NOMO-1 treated with dmso at 0.1 percent for 144 hours (cell line): ENCODE measurements around the gene ENSA.
"Not testable (repeated sequence)": the region's sequence is repeated elsewhere in the genome, so short reads cannot be mapped to it uniquely, and the experiment has no call there.

Experiments
- DNase-seq: peaks from one replicate; lab custom pipeline; 2025; ENCODE audit not compliant: unreplicated experiment; lab: John Stamatoyannopoulos, UW

Gene ENSA

DNA sequence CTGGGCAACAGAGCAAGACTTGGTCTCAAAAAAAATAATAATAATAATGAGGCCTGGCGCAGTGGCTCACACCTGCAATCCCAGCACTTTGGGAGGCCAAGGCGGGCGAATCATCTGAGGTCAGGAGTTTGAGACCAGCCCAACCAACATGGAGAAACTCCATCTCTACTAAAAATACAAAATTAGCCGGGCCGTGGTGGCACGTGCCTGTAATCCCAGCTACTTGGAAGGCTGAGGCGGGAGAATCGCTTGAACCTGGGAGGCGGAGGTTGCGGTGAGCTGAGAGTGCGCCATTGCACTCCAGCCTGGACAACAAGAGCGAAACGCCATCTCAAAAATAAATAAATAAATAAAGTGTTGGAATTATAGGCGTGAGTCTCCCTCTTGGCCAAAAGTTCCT, 47.5 kb downstream of the ENSA start:
- DNase-seq, result not testable (repeated sequence)

DNA sequence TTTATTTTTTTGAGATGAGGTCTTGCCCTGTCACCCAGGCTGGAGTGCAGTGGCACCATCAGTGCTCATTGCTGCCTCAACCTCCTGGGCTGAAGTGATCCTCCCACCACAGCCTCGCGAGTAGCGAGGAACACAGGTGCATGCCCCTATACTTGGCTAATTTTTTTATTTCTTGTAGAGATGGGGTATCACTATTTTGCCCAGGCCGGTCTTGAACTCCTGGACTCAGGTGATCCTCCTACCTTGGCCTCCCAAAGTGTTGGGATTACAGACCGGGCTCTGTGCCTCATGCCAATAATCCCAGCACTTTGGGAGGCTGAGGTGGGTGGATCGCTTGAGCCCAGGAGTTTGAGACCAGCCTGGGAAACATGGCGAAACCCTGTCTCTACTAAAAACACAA, 48.0 kb downstream of the ENSA start:
- DNase-seq, result not testable (repeated sequence)

DNA sequence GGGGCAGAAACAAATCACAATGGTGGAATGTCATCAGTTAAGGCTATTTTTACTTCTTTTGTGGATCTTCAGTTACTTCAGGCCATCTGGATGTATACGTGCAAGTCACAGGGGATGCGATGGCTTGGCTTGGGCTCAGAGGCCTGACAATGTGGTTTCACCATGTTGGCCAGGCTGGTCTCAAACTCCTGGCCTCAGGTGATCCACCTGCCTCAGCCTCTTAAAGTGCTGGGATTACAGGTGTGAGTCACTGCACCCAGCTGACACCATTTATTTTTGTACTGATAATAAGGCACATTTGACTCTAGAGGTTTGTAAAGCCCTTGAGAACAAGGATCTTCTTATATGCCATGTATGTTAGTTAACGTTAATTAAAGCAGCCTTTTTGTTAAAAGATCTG, 48.4 kb downstream of the ENSA start:
- DNase-seq, result not testable (repeated sequence)

DNA sequence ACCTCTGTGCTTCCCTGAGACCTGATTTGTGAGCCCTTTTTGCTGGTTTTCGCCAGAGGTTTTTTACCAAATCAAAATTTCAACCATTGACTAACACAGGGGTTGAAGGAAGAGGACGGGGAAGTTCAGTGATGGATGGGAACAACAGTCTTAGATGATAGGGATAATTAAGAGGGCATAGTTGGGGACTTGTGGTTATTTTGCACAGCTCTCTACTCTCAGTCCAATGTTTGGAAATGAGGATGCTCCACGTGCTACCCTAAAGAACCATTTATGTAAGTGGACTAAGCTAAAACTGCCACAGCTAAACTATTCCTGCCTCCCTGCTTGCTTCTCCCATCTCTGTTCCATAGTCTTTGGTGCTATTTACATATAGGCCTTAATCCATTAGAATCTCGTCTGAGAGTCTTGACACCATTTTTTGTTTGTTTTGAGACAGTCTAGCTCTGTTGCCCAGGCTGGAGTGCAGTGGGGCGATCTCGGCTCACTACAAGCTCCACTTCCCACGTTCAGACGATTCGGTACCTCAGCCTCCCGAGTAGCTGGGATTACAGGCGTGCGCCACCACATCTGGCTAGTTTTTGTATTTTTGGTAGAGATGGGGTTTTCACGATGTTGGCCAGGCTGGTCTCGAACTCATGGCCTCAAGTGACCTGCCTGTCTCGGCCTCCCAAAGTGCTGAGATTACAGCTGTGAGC, 49.3 kb downstream of the ENSA start:
- no peak for DNase-seq

DNA sequence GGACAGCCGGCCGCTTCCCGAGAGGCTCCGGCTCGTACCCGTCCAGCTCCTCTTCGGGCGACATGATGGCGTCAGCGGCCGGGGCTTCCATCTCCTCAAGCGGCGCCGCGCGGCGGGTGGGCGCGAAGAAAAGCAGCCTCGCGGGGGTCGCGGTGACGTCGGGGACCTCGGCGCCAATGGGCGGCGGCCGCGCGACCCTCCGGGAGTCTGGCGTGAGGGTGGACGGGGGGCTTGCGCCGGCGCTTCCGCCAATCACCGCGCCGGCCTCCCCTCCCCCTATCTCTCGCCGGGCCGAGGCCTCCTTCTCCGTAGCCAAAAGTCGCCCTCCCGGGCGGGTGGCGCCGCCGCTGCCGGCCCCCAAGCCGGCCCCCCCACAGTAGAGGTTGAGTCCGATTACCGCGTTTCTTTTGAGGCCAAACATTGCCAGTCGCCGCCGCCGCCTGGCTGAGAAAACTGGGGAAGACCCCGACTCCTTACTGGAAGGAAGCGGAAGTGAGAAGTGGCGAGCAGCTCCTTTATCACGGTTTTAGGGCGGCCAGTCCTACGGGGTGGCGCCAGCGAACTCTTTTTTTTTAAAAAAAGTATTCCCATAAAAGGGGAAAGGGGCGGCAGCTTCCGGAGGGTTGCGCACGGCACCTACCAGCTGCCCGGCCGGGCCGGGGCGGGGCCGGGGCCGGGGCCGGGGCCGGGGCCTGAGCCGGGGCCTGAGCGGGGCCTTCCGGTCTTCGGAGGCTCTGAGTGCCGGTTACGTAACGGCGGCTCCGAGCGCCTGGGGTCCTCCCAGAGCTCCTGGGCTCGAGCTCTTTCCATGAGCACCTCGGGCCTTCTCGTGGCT, 50.1 kb downstream of the ENSA start, which contains the start of gene MCL1:
TSS of gene MCL1 (minus strand) at position 501 of the 835 bp plus-strand sequence. CDS start at position 421, 80 bp downstream.
- peak; percentile 92 for DNase-seq

DNA sequence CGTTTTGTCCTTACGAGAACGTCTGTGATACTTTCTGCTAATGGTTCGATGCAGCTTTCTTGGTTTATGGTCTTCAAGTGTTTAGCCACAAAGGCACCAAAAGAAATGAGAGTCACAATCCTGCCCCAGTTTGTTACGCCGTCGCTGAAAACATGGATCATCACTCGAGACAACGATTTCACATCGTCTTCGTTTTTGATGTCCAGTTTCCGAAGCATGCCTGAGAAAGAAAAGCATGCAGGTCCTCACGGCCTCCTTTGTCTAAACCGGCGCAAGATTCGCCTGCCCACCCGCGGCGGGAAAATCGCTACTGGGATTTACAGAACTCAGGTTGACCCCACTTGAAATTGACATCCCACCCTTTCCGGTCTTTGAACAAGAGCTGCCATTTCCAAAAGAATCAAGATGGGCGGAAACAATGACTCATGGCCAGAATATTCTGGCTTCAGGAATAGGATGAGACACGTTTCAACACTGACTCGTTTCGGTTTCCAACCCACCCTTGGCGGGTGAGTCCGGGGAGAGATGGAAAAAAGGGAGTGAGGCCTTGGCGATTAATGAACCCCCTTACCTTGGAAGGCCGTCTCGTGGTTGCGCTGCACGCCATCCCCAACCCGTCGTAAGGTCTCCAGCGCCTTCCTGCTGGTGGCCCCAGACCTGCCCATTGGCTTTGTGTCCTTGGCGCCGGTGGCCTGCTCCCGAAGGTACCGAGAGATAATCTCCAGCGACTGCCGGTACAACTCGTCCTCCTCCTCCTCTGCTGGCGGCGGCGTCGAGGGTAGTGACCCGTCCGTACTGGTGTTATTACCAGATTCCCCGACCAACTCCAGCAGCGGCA, 50.9 kb downstream of the ENSA start:
- DNase-seq, result no peak

DNA sequence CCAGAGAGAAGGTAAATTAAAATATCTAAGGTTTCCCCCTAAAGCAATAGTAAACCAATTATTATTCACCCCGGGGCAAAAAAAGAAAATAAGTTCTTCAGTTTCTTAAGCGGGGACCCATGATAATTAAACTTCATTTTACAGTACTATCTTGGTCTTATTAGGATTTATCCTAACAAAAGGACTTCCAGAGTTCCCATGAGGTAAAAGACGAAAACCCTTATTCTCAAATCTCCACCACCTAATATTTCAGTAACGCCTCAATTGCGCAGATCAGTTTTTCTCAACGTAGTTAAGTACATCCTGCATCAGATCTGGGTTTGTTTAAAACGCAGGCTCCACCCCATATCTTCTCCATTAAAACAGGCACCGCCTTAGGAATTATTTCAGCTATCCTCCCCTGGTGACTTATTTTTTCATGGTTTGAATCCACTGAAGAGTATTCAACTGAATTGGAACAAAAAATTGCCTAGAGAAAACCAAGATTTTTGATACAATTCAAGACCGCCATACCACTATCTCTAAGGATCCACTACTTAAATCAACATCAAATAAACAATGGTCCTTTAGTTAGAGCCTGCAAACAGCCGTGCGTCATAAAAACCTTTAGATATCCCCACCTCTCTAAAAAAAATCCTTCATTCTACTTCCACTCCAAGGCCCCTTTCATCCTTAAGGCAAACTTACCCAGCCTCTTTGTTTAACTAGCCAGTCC, 51.7 kb downstream of the ENSA start:
- DNase-seq, result no peak

DNA sequence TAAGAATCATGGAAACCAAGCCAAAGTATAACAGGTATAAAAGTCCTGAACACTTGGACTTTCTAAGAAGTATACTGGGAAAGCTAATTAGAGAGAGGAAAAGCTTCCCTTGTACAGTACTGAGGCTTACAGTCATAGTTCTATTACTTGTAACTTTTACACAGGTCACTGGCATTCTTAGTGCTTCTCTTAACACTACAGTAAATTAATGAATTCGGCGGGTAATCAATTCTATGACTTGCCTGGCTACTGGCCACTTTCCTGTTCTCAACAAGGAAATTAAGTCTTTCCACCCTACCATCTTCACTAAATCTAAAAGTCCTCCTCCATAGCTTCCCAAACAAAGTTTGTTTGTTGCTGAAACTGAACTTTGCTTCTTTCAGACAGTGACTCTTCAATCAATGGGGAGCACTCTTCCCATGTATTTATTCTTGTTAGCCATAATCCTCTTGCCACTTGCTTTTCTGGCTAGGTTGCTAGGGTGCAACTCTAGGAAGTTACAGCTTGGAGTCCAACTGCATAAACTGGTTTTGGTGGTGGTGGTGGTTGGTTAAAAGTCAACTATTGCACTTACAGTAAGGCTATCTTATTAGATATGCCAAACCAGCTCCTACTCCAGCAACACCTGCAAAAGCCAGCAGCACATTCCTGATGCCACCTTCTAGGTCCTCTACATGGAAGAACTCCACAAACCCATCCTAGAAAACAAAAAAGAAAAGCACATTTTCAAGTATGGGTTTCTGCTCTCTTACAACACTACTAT, 52.4 kb downstream of the ENSA start:
- DNase-seq, result no peak

DNA sequence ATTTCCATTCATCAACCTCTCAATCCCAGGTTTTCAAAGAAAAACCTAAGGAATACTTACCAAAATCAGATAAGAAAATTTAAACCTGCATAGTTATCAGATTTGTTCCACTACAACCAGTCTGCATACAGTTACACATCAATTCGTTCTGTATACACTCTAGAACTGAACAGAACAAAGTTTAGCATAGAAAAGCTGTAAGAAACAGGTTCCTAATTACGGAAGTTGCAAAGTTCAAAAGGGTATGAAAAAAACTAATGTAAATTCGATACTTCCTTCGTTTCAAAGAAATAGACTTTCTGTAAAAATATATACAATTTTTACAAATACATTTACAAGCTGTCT, 53.1 kb downstream of the ENSA start:
- no peak for DNase-seq

DNA sequence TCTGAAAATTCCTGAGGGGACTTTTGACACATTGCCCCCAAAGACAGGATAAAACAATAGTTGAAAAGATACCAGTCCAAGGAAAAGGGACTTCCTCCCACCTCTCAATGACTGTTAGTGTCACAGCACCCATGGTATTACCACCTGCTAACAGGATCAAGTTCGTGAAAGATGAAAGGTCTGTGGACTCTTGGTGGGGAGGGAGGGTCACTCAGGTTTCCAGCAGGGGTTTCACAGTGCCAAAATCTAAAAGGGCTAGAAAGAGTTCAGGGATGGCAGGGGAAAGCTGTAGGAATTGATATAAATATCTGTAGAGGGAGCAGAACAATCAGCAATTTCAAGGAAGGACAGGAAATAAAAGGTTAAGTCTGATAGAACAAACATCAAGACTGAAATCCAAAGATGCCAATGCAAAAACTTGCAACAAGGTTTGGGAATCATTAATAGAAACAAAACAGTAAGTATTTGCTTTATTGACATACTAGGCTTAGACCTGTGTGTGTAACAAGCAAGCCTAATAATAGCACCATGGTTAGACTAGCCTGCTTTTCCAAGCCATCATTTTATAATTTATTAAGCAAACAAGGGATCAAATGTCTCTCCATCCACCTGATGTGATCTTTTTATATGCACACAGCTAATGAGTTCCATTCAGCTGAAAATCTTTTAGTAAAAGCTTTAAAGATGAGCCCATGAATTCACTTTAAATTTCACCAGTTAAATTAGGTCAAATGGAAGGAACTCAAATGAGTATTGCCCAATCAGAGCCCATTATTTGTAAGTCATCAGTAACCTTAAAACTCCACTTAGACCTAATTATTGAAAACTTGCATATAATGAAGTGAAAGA, 53.7 kb downstream of the ENSA start:
- DNase-seq, result no peak

DNA sequence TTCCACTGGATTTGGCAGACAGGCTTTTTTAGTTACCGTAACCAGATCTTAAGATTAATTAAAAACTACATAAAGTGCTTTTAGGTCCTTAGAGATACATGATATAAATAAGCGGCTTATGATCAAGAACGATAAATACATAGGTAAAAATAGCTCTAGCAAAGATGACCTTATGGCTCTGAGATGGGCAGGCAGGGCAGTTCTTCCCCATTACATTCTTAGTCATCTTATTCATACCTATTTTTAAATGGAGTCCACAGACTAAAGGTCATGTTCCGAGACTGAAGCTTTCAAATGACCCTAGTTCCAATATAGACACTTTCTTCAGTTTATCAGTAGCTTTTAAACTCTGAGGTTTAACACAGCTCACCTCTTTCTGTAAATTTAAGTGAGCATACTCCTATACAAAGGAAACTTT, 54.3 kb downstream of the ENSA start:
- no peak for DNase-seq

DNA sequence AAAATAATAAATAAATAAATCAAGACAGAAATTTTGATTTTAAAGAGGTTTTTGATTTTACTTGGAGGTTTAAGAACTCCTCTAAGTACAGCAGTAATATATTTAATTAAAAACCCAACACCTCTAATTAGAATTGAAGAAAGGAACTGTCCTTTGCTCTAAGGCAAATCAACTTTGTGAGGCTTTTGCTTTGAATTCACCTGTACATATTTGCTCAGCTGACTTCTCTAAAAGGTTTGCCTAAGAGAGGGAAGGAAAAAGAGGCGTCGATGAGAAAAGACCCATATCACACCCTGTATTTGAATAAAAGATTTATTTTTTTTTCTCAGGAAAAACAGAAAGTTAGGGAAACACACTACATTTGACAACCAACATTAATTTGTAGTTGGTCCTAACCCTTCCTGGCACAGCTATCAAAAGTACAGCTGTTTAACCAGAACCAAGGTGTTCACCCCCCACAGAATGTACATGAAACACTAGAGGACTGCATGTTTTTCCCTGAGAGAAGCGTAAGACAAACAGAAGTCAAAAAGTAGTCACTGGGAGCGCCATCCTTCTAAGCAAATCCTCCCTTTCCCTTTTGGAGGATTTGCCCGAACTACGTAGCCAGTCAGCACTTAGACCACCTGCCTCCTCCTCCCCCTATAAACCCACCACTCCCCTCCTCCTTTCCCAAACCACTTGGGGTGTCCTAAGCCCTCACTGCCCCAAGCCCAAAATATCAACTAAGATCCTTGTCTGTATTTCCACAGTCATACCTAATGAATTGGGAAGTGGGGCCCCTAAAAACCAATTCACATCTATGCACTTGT, 54.9 kb downstream of the ENSA start:
- DNase-seq, result no peak

DNA sequence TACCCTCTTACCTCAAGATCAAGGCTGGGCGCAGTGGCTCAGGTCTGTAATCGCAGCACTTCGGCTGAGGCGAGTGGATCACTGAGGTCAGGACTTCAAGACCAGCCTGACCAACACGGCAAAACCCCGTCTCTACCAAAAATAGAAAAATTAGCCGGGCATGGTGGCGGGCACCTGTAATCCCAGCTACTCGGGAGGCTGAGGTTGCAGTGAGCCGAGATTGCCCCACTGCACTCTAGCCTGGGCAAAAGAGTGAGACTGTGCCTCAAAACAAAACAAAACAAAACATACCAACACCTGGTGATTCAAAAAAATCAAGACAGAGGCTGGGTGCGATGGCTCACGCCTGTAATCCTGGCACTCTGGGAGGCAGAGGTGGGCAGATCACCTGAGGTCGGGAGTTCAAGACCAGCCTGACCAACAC, 55.8 kb downstream of the ENSA start:
- DNase-seq, result not testable (repeated sequence)

DNA sequence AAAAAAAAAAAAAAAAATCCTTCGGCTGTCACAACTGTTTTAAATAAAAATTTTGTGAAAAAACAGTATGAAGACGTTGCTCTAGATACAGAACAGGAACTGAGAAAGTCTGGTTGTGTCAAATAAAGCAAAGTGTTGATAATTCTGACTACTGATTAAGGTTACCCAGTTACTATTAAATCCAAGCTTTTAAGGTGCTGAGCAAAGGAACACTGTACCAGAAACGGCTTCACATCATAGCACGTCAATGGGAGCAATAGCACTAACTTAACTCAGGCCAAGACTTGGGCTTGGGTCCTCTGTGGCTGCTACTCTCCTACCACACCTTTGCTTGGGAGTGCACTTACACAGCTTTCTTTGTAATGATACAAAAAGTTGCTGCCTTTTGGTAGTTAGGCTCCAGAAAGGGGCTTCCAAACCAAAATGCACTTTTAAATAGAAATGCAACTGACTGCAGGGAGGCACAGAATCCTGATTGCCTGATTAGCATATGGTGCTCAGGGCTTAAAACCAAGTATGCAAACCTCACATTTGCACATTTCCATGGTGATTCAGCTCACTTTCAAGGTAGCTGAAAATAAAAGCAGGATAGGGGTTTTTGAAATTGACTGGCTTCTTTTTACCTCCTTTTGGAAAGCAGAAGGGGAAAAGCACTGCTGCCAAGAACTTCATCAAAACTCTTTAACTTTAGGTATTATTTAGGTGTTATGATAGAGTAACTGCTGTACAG, 56.3 kb downstream of the ENSA start:
- no peak for DNase-seq
